Activated CD4-positive, CD25-positive, alpha-beta regulatory T cell (primary cell): ENCODE results near the gene CDH23.

ENCODE experiments used
- DNase-seq, 4 experiments: peaks; one replicate each; lab custom pipeline; 2025; lab: John Stamatoyannopoulos, UW

The CDH23 gene

GRCh38 chr10:71423250-71423649, 26.5 kb downstream of the CDH23 start:
- DNase-seq = no peak

- DNase-seq = no peak
Measured at GRCh38 chr10:71423901-71424300, 27.2 kb downstream of the CDH23 start.

- no peak for DNase-seq
Measured at GRCh38 chr10:71424496-71425194, 27.9 kb downstream of the CDH23 start.

- DNase-seq = no peak
Measured at GRCh38 chr10:71426058-71426605, 29.4 kb downstream of the CDH23 start.

- no peak for DNase-seq
Measured at GRCh38 chr10:71427246-71427645, 30.5 kb downstream of the CDH23 start.

GRCh38 chr10:71429304-71429703, 32.6 kb downstream of the CDH23 start:
- no peak for DNase-seq

GRCh38 chr10:71429929-71430328, 33.2 kb downstream of the CDH23 start:
- DNase-seq = no peak

- no peak for DNase-seq
Measured at GRCh38 chr10:71431239-71432100, 34.8 kb downstream of the CDH23 start.

- no peak for DNase-seq
Measured at GRCh38 chr10:71432101-71432905, 35.6 kb downstream of the CDH23 start.

- DNase-seq = no peak
Measured at GRCh38 chr10:71432956-71433767, 36.4 kb downstream of the CDH23 start.

- DNase-seq = no peak
Measured at GRCh38 chr10:71433768-71434744, 37.3 kb downstream of the CDH23 start.

GRCh38 chr10:71434760-71435394, 38.2 kb downstream of the CDH23 start:
- DNase-seq = no peak

GRCh38 chr10:71435571-71436267, 39.0 kb downstream of the CDH23 start:
- no peak for DNase-seq

GRCh38 chr10:71436268-71437125, 39.8 kb downstream of the CDH23 start:
- no peak for DNase-seq

- DNase-seq = no peak
Measured at GRCh38 chr10:71437537-71438092, 40.9 kb downstream of the CDH23 start.

- no peak for DNase-seq
Measured at GRCh38 chr10:71438761-71439160, 42.0 kb downstream of the CDH23 start.

GRCh38 chr10:71439670-71440425, 43.1 kb downstream of the CDH23 start:
- DNase-seq = no peak
